ENCODE measurements around the gene HOMER2. TPM values are rescaled to one million over a fixed set of nuclear protein-coding genes. Genes with fewer than 3 reads are reported as not detected.
"Not testable (repeated sequence)": the region's sequence is repeated elsewhere in the genome, so short reads cannot be mapped to it uniquely, and the experiment has no call there.

The HOMER2 gene
- total RNA-seq, 1 experiment from 2014 or later, result 8.8 TPM

DNA sequence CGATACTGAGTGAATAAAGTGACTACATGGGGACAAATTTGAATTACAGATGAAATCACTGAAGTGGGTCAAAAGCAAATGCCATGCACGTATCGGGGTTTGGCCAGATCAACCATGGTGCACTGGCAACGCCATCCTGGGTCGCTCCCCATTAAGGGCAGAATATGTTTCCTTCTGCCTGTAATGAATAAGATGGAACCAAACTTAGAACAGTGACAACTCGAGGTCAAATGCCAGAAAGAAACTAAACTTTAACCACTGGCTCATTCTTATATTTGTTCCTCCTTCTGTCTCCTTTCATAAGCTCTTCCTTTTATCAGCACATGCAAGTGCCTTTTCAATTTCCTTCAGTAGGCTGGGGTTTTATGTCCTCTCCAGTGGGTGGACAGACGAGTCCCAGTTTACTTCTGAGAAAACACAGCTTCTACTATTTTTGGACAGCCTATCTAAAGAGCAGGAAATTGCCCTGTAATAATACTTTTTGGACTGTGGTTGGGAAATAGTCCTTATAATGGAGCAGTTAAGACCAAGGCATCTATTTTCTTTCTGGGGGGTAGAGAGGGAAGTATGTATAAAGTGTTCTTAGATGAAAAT is 81.7 kb downstream of the HOMER2 start:
- Mint-ChIP-seq H3K27ac (ENCODE audit: low read depth, unreplicated experiment) (no peak overlapping the region), H3K9me3 (ENCODE audit: unreplicated experiment) (no peaks in the 10 kb centered on the region), H3K27me3 (ENCODE audit: insufficient read depth, unreplicated experiment) (no peaks in the 10 kb centered on the region), H3K36me3 (ENCODE audit: insufficient read depth, unreplicated experiment) (no peaks in the 10 kb centered on the region), H3K4me1 (ENCODE audit: insufficient read depth, unreplicated experiment) (no peaks in the 10 kb centered on the region), H3K4me3 (ENCODE audit: unreplicated experiment) (no peak overlapping the region)
- intact Hi-C loops (cut with micrococcal nuclease), result no loop called here
- no TSS peak for BruUV-seq (replicated peaks)
- ChIA-PET POLR2A (interaction anchor here (1.1 kb wide), 1 partner anchor 38 kb away, joined by 3 read pairs; no protein-coding TSS in a partner anchor), CTCF (interaction anchor here (0.6 to 1.1 kb wide), 3 partner anchors 9 to 733 kb away, joined by 3 read pairs; no protein-coding TSS in a partner anchor)
- TF ChIP-seq, protein P1, sequence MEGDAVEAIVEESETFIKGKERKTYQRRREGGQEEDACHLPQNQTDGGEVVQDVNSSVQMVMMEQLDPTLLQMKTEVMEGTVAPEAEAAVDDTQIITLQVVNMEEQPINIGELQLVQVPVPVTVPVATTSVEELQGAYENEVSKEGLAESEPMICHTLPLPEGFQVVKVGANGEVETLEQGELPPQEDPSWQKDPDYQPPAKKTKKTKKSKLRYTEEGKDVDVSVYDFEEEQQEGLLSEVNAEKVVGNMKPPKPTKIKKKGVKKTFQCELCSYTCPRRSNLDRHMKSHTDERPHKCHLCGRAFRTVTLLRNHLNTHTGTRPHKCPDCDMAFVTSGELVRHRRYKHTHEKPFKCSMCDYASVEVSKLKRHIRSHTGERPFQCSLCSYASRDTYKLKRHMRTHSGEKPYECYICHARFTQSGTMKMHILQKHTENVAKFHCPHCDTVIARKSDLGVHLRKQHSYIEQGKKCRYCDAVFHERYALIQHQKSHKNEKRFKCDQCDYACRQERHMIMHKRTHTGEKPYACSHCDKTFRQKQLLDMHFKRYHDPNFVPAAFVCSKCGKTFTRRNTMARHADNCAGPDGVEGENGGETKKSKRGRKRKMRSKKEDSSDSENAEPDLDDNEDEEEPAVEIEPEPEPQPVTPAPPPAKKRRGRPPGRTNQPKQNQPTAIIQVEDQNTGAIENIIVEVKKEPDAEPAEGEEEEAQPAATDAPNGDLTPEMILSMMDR (IDR thresholded peaks at IDR 0.05; ENCODE audit: unreplicated experiment), result no peak
- DNase-seq (ENCODE audit: unreplicated experiment), result no peak

DNA sequence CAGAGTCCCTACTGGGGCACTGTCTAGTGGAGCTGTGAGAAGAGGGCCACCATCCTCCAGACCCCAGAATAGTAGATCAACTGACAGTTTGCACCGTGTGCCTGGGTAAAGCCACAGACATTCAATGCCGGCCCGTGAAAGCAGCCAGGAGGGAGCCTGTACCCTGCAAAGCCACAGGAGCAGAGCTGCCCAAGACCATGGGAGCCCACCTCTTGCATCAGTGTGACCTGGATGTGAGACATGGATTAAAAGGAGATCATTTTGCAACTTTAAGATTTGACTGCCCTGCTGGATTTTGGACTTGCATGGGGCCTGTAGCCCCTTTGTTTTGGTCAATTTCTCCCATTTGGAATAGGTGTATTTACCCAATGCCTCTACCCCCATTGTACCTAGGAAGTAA is 86.5 kb downstream of the HOMER2 start:
- H3K9me3 Mint-ChIP-seq (ENCODE audit: unreplicated experiment); CTCF ChIA-PET; DNase-seq (ENCODE audit: unreplicated experiment); H3K4me3 Mint-ChIP-seq (ENCODE audit: unreplicated experiment); H3K27ac Mint-ChIP-seq (ENCODE audit: low read depth, unreplicated experiment); H3K4me1 Mint-ChIP-seq (ENCODE audit: insufficient read depth, unreplicated experiment); intact Hi-C loops (cut with micrococcal nuclease); H3K36me3 Mint-ChIP-seq (ENCODE audit: insufficient read depth, unreplicated experiment); BruUV-seq (replicated peaks); H3K27me3 Mint-ChIP-seq (ENCODE audit: insufficient read depth, unreplicated experiment): not testable (repeated sequence)
- POLR2A ChIA-PET, result interaction anchor here (1.2 kb wide), 1 partner anchor 10 kb away, joined by 3 read pairs; no protein-coding TSS in a partner anchor

DNA sequence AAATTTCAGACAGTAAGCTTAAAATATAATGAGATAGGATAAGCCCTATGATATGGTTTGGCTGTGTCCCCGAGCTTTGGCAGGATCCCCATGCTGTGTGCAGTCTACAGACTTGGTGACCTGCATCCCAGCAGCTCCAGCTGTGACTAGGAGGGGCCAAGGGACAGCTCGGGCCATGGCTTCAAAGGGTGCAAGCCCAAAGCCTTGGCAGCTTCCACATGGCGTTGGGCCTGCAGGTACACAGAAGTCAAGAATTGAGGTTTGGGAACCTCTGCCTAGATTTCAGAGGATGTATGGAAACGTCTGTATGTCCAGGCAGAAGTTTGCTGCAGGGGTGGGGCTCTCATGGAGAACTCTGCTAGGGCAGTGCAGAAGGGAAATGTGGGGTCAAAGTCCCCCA is 86.9 kb downstream of the HOMER2 start:
- H3K4me3 Mint-ChIP-seq (ENCODE audit: unreplicated experiment); H3K27ac Mint-ChIP-seq (ENCODE audit: low read depth, unreplicated experiment); H3K4me1 Mint-ChIP-seq (ENCODE audit: insufficient read depth, unreplicated experiment); intact Hi-C loops (cut with micrococcal nuclease); POLR2A ChIA-PET; H3K9me3 Mint-ChIP-seq (ENCODE audit: unreplicated experiment); H3K36me3 Mint-ChIP-seq (ENCODE audit: insufficient read depth, unreplicated experiment); BruUV-seq (replicated peaks); DNase-seq (ENCODE audit: unreplicated experiment); H3K27me3 Mint-ChIP-seq (ENCODE audit: insufficient read depth, unreplicated experiment): not testable (repeated sequence)
- CTCF ChIA-PET, result interaction anchor here (0.7 kb wide), 1 partner anchor 57 kb away, joined by 3 read pairs; no protein-coding TSS in a partner anchor

DNA sequence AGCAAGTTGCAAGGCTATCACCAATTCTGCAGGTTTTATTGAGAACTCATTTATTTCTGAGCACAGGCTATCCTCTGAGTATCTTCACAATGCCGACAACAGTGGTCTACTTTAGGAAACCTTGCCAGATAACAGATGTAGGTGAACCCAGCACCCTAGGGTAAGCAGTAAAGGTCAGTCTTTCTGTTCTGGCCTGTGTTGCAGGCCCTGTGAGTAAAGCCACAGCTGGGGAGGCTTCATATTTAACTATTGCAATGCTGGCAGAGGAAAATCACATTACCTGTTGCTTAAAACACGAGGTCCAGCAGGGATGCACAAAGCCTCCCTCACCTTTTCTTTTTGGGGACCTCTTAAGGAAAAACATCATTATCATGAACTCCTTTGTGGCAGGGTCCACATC is 87.6 kb downstream of the HOMER2 start:
- TF ChIP-seq, protein P1 (IDR thresholded peaks at IDR 0.05; ENCODE audit: unreplicated experiment), result no peak
- Mint-ChIP-seq H3K9me3 (ENCODE audit: unreplicated experiment) (no peaks in the 10 kb centered on the region), H3K27me3 (ENCODE audit: insufficient read depth, unreplicated experiment) (no peaks in the 10 kb centered on the region), H3K36me3 (ENCODE audit: insufficient read depth, unreplicated experiment) (no peaks in the 10 kb centered on the region), H3K27ac (ENCODE audit: low read depth, unreplicated experiment) (no peak overlapping the region), H3K4me1 (ENCODE audit: insufficient read depth, unreplicated experiment) (no peaks in the 10 kb centered on the region), H3K4me3 (ENCODE audit: unreplicated experiment) (no peak overlapping the region)
- intact Hi-C loops (cut with micrococcal nuclease), result no loop called here
- ChIA-PET CTCF (interaction anchor here (0.7 kb wide), 1 partner anchor 58 kb away, joined by 3 read pairs; no protein-coding TSS in a partner anchor), POLR2A (no interaction called here)
- DNase-seq (ENCODE audit: unreplicated experiment), result no peak
- no TSS peak for BruUV-seq (replicated peaks)

DNA sequence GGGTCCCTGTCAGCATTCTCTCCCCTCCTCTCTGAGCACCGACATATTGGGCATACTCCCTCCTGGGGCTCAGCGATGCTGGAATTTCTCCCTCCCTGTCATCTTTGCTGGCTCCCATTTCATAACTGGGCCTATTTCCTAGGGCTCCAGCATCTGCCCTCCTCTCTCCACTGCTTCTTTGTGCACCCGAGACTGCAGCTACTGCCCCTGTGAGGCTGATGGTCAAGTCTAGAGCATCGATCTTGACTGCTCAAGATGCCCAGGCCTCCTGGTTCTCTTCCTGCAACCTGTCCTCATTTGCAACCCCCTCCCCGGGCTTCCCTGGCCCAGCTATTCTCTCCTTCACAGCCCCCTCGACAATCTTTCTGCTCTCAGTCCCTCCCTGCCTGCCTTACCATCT is 89.6 kb downstream of the HOMER2 start:
- no peaks in the 10 kb centered on the region for H3K9me3 Mint-ChIP-seq (ENCODE audit: unreplicated experiment)
- BruUV-seq (replicated peaks), result no TSS peak
- intact Hi-C loops (cut with micrococcal nuclease), result no loop called here
- H3K27me3 Mint-ChIP-seq (ENCODE audit: insufficient read depth, unreplicated experiment), result no peaks in the 10 kb centered on the region
- no peak for DNase-seq (ENCODE audit: unreplicated experiment)
- no peak overlapping the region for H3K4me3 Mint-ChIP-seq (ENCODE audit: unreplicated experiment)
- CTCF ChIA-PET, result interaction anchor here (0.9 kb wide), 1 partner anchor 13 kb away, joined by 3 read pairs; no protein-coding TSS in a partner anchor
- TF ChIP-seq, protein P1 (IDR thresholded peaks at IDR 0.05; ENCODE audit: unreplicated experiment), result no peak
- POLR2A ChIA-PET, result no interaction called here
- H3K36me3 Mint-ChIP-seq (ENCODE audit: insufficient read depth, unreplicated experiment), result no peaks in the 10 kb centered on the region
- H3K4me1 Mint-ChIP-seq (ENCODE audit: insufficient read depth, unreplicated experiment), result no peaks in the 10 kb centered on the region
- H3K27ac Mint-ChIP-seq (ENCODE audit: low read depth, unreplicated experiment), result no peak overlapping the region
